DOHH2 (cell line): ENCODE measurements around the gene EPS8.
"Not testable (repeated sequence)": the region's sequence is repeated elsewhere in the genome, so short reads cannot be mapped to it uniquely, and the experiment has no call there.

ENCODE experiments used
- H3F3A ChIP-seq: fragments of 200-600 bp; sonication (generic), shearing (Covaris generic); 2 replicates; pipeline ENCODE4 v1.6.0; 2016; ENCODE audit warnings: antibody characterized with exemption, mild to moderate bottlenecking; ENCODE audit not compliant: control insufficient read depth, insufficient read depth
- H3K27ac ChIP-seq: fragments of 200-600 bp; sonication (generic); 2 replicates; pipeline ENCODE4 v1.5.1; 2014; ENCODE audit warnings: low read depth, mild to moderate bottlenecking, low read length, moderate library complexity
- H3K27me3 ChIP-seq: fragments of 200-600 bp; sonication (generic); 2 replicates; pipeline ENCODE4 v1.6.1; 2014; ENCODE audit warnings: mild to moderate bottlenecking, low read length, mixed read lengths; ENCODE audit not compliant: control insufficient read depth
- H3K36me3 ChIP-seq: fragments of 200-600 bp; sonication (generic); 2 replicates; pipeline ENCODE4 v1.6.1; 2014; ENCODE audit warnings: mild to moderate bottlenecking, low read length, moderate library complexity, mixed read lengths; ENCODE audit not compliant: control insufficient read depth
- H3K4me1 ChIP-seq: fragments of 200-600 bp; sonication (generic); 2 replicates; pipeline ENCODE4 v1.6.1; 2014; ENCODE audit warnings: mild to moderate bottlenecking, low read length, mixed read lengths; ENCODE audit not compliant: control insufficient read depth
- H3K4me2 ChIP-seq: fragments of 200-600 bp; sonication (generic); 2 replicates; pipeline ENCODE4 v1.6.0; 2014; ENCODE audit warnings: mild to moderate bottlenecking, low read length, moderate library complexity
- H3K4me3 ChIP-seq: fragments of 200-600 bp; sonication (generic); 2 replicates; pipeline ENCODE4 v1.5.1; 2014; ENCODE audit warnings: mild to moderate bottlenecking, low read length, mixed read lengths
- H3K79me2 ChIP-seq: fragments of 200-600 bp; sonication (generic); 2 replicates; pipeline ENCODE4 v1.6.1; 2014; ENCODE audit warnings: mild to moderate bottlenecking, low read length, mixed read lengths; ENCODE audit not compliant: control insufficient read depth
- H3K9me2 ChIP-seq: fragments of 200-600 bp; sonication (generic); replicated peaks from 2 replicates; pipeline ENCODE4 v1.6.1; 2014; ENCODE audit warnings: mild to moderate bottlenecking, low read length, mixed read lengths; ENCODE audit not compliant: control insufficient read depth
- H3K9me3 ChIP-seq: fragments of 200-600 bp; sonication (generic); 2 replicates; pipeline ENCODE4 v1.6.1; 2014; ENCODE audit warnings: antibody characterized with exemption, low read length, mixed read lengths; ENCODE audit not compliant: control insufficient read depth, insufficient read depth
- H4K20me1 ChIP-seq: fragments of 200-600 bp; sonication (generic); 2 replicates; pipeline ENCODE4 v1.6.0; 2014; ENCODE audit warnings: low read depth, mild to moderate bottlenecking, antibody characterized with exemption, low read length, moderate library complexity; ENCODE audit not compliant: control insufficient read depth, insufficient read depth
- EZH2phosphoT487 ChIP-seq: fragments of 200-600 bp; sonication (generic); IDR thresholded peaks from 2 replicates; pipeline ENCODE4 v1.6.1; 2017; ENCODE audit warnings: borderline replicate concordance, mild to moderate bottlenecking, antibody characterized with exemption, low read length, moderate library complexity, mixed read lengths
- TF ChIP-seq, protein P1 (sequence below): fragments of 200-600 bp; sonication (generic); IDR thresholded peaks from one replicate; pipeline ENCODE4 v1.5.1; 2014; ENCODE audit warnings: antibody characterized with exemption, mild to moderate bottlenecking, low read depth, low read length; ENCODE audit not compliant: poor library complexity, severe bottlenecking

The EPS8 gene

DNA sequence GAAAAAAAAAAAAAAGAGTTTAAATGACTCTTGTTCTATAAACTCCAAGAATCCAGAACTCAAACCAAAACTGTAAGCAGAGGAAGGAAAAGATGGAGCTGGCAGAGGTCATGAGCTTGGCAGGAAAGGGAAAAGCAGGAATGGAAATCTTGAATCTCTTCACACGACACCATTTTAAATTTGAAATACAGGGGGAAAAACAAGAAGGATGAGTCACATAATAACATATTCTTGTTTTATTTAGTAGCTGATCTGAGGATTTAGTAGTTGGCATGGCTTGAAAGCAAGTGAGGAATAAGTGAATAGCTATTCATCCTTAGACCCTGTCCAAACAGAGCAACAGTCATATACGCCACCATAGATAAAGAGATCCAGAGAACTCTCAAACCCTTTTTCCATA is 35.0 kb downstream of the EPS8 start:
- Histone ChIP-seq H3K79me2 (no peaks in the 10 kb centered on the region), H3K4me2 (no peak overlapping the region), H3F3A (no peaks in the 10 kb centered on the region), H3K27me3 (no peaks in the 10 kb centered on the region; the same call in 1 of the 2 replicates), H3K9me2 (no peaks in the 10 kb centered on the region), H3K9me3 (no peaks in the 10 kb centered on the region), H3K27ac (no peak overlapping the region), H3K4me1 (no peaks in the 10 kb centered on the region), H4K20me1 (no peaks in the 10 kb centered on the region), H3K36me3 (no peaks in the 10 kb centered on the region), H3K4me3 (no peak overlapping the region)
- no peak for TF ChIP-seq EZH2phosphoT487
- TF ChIP-seq, protein P1, sequence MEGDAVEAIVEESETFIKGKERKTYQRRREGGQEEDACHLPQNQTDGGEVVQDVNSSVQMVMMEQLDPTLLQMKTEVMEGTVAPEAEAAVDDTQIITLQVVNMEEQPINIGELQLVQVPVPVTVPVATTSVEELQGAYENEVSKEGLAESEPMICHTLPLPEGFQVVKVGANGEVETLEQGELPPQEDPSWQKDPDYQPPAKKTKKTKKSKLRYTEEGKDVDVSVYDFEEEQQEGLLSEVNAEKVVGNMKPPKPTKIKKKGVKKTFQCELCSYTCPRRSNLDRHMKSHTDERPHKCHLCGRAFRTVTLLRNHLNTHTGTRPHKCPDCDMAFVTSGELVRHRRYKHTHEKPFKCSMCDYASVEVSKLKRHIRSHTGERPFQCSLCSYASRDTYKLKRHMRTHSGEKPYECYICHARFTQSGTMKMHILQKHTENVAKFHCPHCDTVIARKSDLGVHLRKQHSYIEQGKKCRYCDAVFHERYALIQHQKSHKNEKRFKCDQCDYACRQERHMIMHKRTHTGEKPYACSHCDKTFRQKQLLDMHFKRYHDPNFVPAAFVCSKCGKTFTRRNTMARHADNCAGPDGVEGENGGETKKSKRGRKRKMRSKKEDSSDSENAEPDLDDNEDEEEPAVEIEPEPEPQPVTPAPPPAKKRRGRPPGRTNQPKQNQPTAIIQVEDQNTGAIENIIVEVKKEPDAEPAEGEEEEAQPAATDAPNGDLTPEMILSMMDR = no peak

DNA sequence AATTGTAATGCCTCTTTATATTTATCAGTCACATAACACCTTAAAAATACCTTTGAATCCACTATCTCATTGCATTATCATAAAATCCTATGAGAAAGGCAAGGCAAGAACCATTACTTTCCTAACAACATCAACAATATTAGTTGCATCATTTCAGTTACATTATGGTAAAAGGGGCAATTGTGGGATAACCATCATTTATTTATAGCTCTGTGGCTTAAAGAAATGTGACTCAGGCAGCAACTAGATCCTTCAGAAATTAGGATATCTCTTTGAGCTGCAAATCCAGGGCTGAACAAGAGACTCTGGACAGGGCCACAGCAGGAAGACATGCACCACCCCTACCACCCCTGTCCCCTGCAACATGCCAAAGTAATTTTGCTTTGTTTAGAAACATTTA is 36.4 kb downstream of the EPS8 start:
- Histone ChIP-seq H4K20me1 (no peaks in the 10 kb centered on the region), H3F3A (no peaks in the 10 kb centered on the region), H3K9me2 (no peaks in the 10 kb centered on the region), H3K4me3 (no peak overlapping the region), H3K36me3 (no peaks in the 10 kb centered on the region), H3K4me2 (no peak overlapping the region), H3K27ac (no peak overlapping the region), H3K27me3 (no peaks in the 10 kb centered on the region; the same call in 1 of the 2 replicates), H3K9me3 (no peaks in the 10 kb centered on the region), H3K79me2 (no peaks in the 10 kb centered on the region), H3K4me1 (no peaks in the 10 kb centered on the region)
- TF ChIP-seq, protein P1 = no peak
- no peak for TF ChIP-seq EZH2phosphoT487

DNA sequence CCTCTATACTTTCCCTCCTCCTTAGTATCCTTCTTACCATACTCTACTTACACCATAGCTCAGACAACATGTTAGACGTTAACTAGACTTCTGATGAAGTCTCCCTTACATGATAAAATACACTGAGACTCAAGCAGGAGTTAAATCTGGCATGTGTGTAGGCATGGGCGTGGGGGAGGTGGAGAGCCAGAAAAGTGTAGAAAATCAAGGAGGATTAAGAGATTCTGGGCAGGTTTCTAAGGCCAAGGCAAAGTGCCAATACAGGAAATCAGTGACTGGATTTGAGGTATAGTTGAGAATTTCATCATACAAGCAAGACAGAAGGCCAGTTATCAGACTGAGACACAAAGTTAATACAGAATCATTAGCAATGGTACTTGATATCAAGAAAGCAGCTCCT is 37.4 kb downstream of the EPS8 start:
- Histone ChIP-seq H4K20me1 (no peaks in the 10 kb centered on the region), H3K4me3 (no peak overlapping the region), H3K27me3 (no peaks in the 10 kb centered on the region; the same call in 1 of the 2 replicates), H3K4me1 (no peaks in the 10 kb centered on the region), H3K36me3 (no peaks in the 10 kb centered on the region), H3K9me2 (no peaks in the 10 kb centered on the region), H3K27ac (no peak overlapping the region), H3F3A (no peaks in the 10 kb centered on the region), H3K79me2 (no peaks in the 10 kb centered on the region), H3K9me3 (no peaks in the 10 kb centered on the region), H3K4me2 (no peak overlapping the region)
- TF ChIP-seq, protein P1 = no peak
- no peak for TF ChIP-seq EZH2phosphoT487

DNA sequence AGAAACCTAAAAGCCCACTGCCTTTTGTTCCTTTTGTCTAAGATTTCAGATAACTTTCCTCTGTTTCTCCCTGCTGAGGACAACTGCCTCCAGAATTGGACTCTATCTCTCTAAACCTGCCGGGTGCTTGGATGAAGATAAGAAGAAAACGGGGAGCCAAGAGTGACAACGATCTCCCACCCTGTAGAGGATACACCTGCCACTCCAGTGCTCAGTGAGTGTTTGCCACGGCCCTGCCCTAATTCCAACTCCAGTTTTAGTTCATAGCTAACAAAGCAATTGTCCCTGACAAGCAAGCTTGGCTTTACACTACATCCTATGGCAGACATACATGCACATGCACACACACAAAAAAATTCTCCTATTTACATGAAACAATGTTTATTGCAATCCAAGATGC is 39.3 kb downstream of the EPS8 start:
- H3K4me3 ChIP-seq = no peak overlapping the region
- no peaks in the 10 kb centered on the region for H3K4me1 ChIP-seq
- no peak for TF ChIP-seq EZH2phosphoT487
- TF ChIP-seq, protein P1 = no peak
- no peaks in the 10 kb centered on the region for H3K9me3 ChIP-seq
- no peaks in the 10 kb centered on the region for H4K20me1 ChIP-seq
- no peak overlapping the region for H3K27ac ChIP-seq
- no peaks in the 10 kb centered on the region for H3K79me2 ChIP-seq
- H3K9me2 ChIP-seq = no peaks in the 10 kb centered on the region
- no peaks in the 10 kb centered on the region for H3K36me3 ChIP-seq
- no peak overlapping the region for H3K4me2 ChIP-seq
- H3F3A ChIP-seq = no peaks in the 10 kb centered on the region
- H3K27me3 ChIP-seq = no peaks in the 10 kb centered on the region

DNA sequence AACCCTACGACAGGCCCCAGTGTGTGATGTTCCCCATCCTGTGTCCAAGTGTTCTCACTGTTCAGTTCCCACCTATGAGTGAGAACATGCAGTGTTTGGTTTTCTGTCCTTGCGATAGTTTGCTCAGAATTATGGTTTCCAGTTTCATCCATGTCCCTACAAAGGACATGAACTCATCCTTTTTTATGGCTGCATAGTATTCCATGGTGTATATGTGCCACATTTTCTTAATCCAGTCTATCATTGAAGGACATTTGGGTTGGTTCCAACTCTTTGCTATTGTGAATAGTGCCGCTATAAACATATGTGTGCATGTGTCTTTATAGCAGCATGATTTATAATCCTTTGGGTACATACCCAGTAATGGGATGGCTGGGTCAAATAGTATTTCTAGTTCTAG is 47.3 kb downstream of the EPS8 start:
- H4K20me1 ChIP-seq, H3K4me1 ChIP-seq, H3K36me3 ChIP-seq, H3K27ac ChIP-seq, H3F3A ChIP-seq, H3K4me3 ChIP-seq, H3K79me2 ChIP-seq, H3K27me3 ChIP-seq, H3K4me2 ChIP-seq, H3K9me3 ChIP-seq, H3K9me2 ChIP-seq: not testable (repeated sequence)
